ENCODE data around the gene ZMYND19. TPM values are rescaled to one million over a fixed set of nuclear protein-coding genes. Genes with fewer than 3 reads are reported as not detected.
A peak's percentile ranks its signal among the peaks of the same experiment; 100 is the strongest.
"Not testable (repeated sequence)": the region's sequence is repeated elsewhere in the genome, so short reads cannot be mapped to it uniquely, and the experiment has no call there.

Gene ZMYND19
- 20.9 and 32.4 TPM in 2 replicates for total RNA-seq (2014; rRNA removed; shearing (Covaris generic))

- Histone ChIP-seq H3K4me3 (peak within 1 kb of the TSS; percentile 83), H3K9me3 (replicated peaks) (no peaks in the 10 kb centered on the region), H3K27me3 (replicated peaks) (no peaks in the 10 kb centered on the region), H3K36me3 (peaks cover 37% of the 10 kb centered on the region), H3K4me1 (replicated peaks) (peaks cover 15% of the 10 kb centered on the region), H3K27ac (peak within 1 kb of the TSS; percentile 60)
- DNase-seq (ENCODE audit: low read depth in 1 of 2, low spot score in 2 of 2) = peak; percentile 74 to 84
Measured at GRCh38 chr9:137590469-137591383, at the start of gene ZMYND19. Gene ZMYND19 (minus strand): TSS chr9:137590512. CDS start chr9:137590263, 249 bp downstream.

- no peak overlapping the region for H3K27ac ChIP-seq
Measured at GRCh38 chr9:137639303-137640051, 49.2 kb upstream of the ZMYND19 start.

GRCh38 chr9:137638680-137639079 is 48.4 kb upstream of the ZMYND19 start:
- DNase-seq (ENCODE audit: low read depth in 1 of 2, low spot score in 2 of 2) = no peak
- Histone ChIP-seq H3K9me3 (replicated peaks) (no peaks in the 10 kb centered on the region), H3K27me3 (replicated peaks) (no peaks in the 10 kb centered on the region), H3K27ac (no peak overlapping the region), H3K36me3 (peaks cover under 1% of the 10 kb centered on the region; the same call in 1 of the 2 replicates), H3K4me3 (no peak overlapping the region), H3K4me1 (replicated peaks) (no peaks in the 10 kb centered on the region)

More at GRCh38 chr9:137639303-137640051, 49.2 kb upstream of the ZMYND19 start:
- no peak overlapping the region for H3K4me3 ChIP-seq
- H3K27me3 ChIP-seq (replicated peaks) = no peaks in the 10 kb centered on the region
- DNase-seq (ENCODE audit: low read depth in 1 of 2, low spot score in 2 of 2) = no peak
- H3K4me1 ChIP-seq (replicated peaks) = no peaks in the 10 kb centered on the region
- H3K9me3 ChIP-seq (replicated peaks) = no peaks in the 10 kb centered on the region
- H3K36me3 ChIP-seq = peaks cover 4% of the 10 kb centered on the region; the same call in 1 of the 2 replicates

GRCh38 chr9:137634016-137634415 is 43.7 kb upstream of the ZMYND19 start:
- DNase-seq (ENCODE audit: low read depth in 1 of 2, low spot score in 2 of 2) = no peak
- Histone ChIP-seq H3K9me3 (replicated peaks) (no peaks in the 10 kb centered on the region), H3K27ac (no peak overlapping the region)

GRCh38 chr9:137632230-137633161 is 42.2 kb upstream of the ZMYND19 start:
- Histone ChIP-seq H3K27me3 (replicated peaks) (no peaks in the 10 kb centered on the region), H3K4me1 (replicated peaks) (no peaks in the 10 kb centered on the region), H3K36me3 (no peaks in the 10 kb centered on the region), H3K9me3 (replicated peaks) (no peaks in the 10 kb centered on the region), H3K27ac (no peak overlapping the region), H3K4me3 (no peak overlapping the region)
- DNase-seq (ENCODE audit: low read depth in 1 of 2, low spot score in 2 of 2) = no peak

More at GRCh38 chr9:137634016-137634415, 43.7 kb upstream of the ZMYND19 start:
- H3K4me3 ChIP-seq = no peak overlapping the region
- H3K4me1 ChIP-seq (replicated peaks) = no peaks in the 10 kb centered on the region
- H3K36me3 ChIP-seq = no peaks in the 10 kb centered on the region
- no peaks in the 10 kb centered on the region for H3K27me3 ChIP-seq (replicated peaks)

- H3K36me3 ChIP-seq = no peaks in the 10 kb centered on the region
- no peak overlapping the region for H3K27ac ChIP-seq
- no peak for DNase-seq (ENCODE audit: low read depth in 1 of 2, low spot score in 2 of 2)
- no peaks in the 10 kb centered on the region for H3K4me1 ChIP-seq (replicated peaks)
- H3K4me3 ChIP-seq = no peak overlapping the region
- no peaks in the 10 kb centered on the region for H3K9me3 ChIP-seq (replicated peaks)
- no peaks in the 10 kb centered on the region for H3K27me3 ChIP-seq (replicated peaks)
Measured at GRCh38 chr9:137631345-137632229, 41.3 kb upstream of the ZMYND19 start.

GRCh38 chr9:137630679-137631078 is 40.4 kb upstream of the ZMYND19 start:
- Histone ChIP-seq H3K9me3 (replicated peaks) (no peaks in the 10 kb centered on the region), H3K4me1 (replicated peaks) (no peaks in the 10 kb centered on the region), H3K36me3 (no peaks in the 10 kb centered on the region), H3K27me3 (replicated peaks) (no peaks in the 10 kb centered on the region), H3K27ac (no peak overlapping the region), H3K4me3 (no peak overlapping the region)
- no peak for DNase-seq (ENCODE audit: low read depth in 1 of 2, low spot score in 2 of 2)

- no peaks in the 10 kb centered on the region for H3K9me3 ChIP-seq (replicated peaks)
- no peaks in the 10 kb centered on the region for H3K27me3 ChIP-seq (replicated peaks)
- no peak for DNase-seq (ENCODE audit: low read depth in 1 of 2, low spot score in 2 of 2)
- no peaks in the 10 kb centered on the region for H3K4me1 ChIP-seq (replicated peaks)
- H3K4me3 ChIP-seq = no peak overlapping the region
- H3K36me3 ChIP-seq = no peaks in the 10 kb centered on the region; the same call in 1 of the 2 replicates
- no peak overlapping the region for H3K27ac ChIP-seq
Measured at GRCh38 chr9:137630126-137630525, 39.8 kb upstream of the ZMYND19 start.

- not testable (repeated sequence) for H3K4me3 ChIP-seq; H3K36me3 ChIP-seq; H3K4me1 ChIP-seq (replicated peaks); DNase-seq (ENCODE audit: low read depth in 1 of 2, low spot score in 2 of 2); H3K27me3 ChIP-seq (replicated peaks); H3K9me3 ChIP-seq (replicated peaks); H3K27ac ChIP-seq
Measured at GRCh38 chr9:137627406-137627805, 37.1 kb upstream of the ZMYND19 start.

- Histone ChIP-seq H3K4me3 (no peak overlapping the region), H3K27me3 (replicated peaks) (no peaks in the 10 kb centered on the region), H3K27ac (no peak overlapping the region), H3K36me3 (no peaks in the 10 kb centered on the region; the same call in 1 of the 2 replicates), H3K9me3 (replicated peaks) (no peaks in the 10 kb centered on the region), H3K4me1 (replicated peaks) (no peaks in the 10 kb centered on the region)
- no peak for DNase-seq (ENCODE audit: low read depth in 1 of 2, low spot score in 2 of 2)
Measured at GRCh38 chr9:137626464-137626863, 36.2 kb upstream of the ZMYND19 start.

- H3K9me3 ChIP-seq (replicated peaks); H3K4me3 ChIP-seq; H3K27me3 ChIP-seq (replicated peaks); DNase-seq (ENCODE audit: low read depth in 1 of 2, low spot score in 2 of 2); H3K27ac ChIP-seq: not testable (repeated sequence)
- H3K4me1 ChIP-seq (replicated peaks) = peaks cover 13% of the 10 kb centered on the region
- H3K36me3 ChIP-seq = peaks cover 12% of the 10 kb centered on the region
Measured at GRCh38 chr9:137622211-137622610, 31.9 kb upstream of the ZMYND19 start.

GRCh38 chr9:137621131-137621757 is 30.9 kb upstream of the ZMYND19 start:
- Histone ChIP-seq H3K4me3 (no peak overlapping the region), H3K36me3 (peaks cover 20% of the 10 kb centered on the region), H3K9me3 (replicated peaks) (no peaks in the 10 kb centered on the region), H3K27me3 (replicated peaks) (no peaks in the 10 kb centered on the region), H3K4me1 (replicated peaks) (peaks cover 14% of the 10 kb centered on the region), H3K27ac (no peak overlapping the region)
- DNase-seq (ENCODE audit: low read depth in 1 of 2, low spot score in 2 of 2) = no peak
